ENCODE results near the gene RAB2B. TPM values are rescaled to one million over a fixed set of nuclear protein-coding genes. Genes with fewer than 3 reads are reported as not detected.

RAB2B gene
- total RNA-seq, 1 donor from 2014 or later: 22.6 TPM

DNA sequence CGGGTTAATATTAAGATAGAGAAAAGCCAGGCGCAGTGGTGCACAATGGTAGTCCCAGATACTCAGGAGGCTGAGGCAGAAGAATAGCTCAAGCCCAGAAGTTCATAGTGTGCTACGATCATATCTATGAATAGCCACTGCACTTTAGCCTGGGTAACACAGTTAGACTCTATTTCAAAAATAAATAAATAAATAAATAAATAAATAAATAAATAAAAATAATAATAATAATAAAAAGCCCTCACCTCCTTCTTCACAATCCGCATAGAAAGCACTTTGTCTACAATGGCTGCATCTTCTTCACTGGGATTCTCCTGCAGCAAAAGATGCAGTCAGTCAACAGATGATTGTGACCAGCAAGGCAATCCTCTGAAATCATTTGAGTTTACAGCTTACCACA is 61.4 kb downstream of the RAB2B start:
- no peak for DNase-seq (ENCODE audit: low spot score)
- intact Hi-C loops (cut with DNase I): no loop called here

DNA sequence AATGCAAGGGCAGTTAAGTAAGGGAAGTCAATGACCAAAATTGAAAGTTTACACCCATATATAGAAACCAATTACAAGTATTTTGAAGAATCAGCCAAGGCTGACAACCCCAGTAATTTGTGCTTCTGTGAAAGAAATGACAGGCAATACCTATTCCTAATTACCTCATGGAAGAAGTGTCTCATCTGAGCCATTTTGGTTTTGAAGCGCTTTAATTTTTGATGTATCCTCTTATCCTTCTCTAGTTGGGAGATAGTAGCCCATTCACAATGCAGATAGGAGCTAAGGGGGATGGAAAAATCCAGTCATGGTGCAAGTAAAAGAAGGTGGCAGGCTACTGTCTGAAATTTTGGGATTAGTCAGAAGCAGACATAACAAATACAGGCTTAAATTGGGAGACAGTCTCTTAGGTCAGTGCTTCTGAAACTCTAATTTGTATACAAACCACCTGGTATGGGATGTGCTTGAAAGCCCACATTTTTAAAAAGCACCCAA is 62.6 kb downstream of the RAB2B start:
- DNase-seq (ENCODE audit: low spot score): no peak
- intact Hi-C loops (cut with DNase I): no loop called here

Other genes with a start within 250 kb of the RAB2B start
- gene HNRNPC, start 207.5 kb downstream of the RAB2B start, total RNA-seq: 260 TPM
- not detected for gene RPGRIP1, start 196.9 kb downstream of the RAB2B start, total RNA-seq
- 31.7 TPM for gene SUPT16H, start 92.9 kb downstream of the RAB2B start, total RNA-seq
- gene CHD8, start 20.8 kb downstream of the RAB2B start, total RNA-seq: 38.3 TPM
- 75.2 TPM for gene TOX4, start 236 bp upstream of the RAB2B start, total RNA-seq
- 28.1 TPM for gene METTL3, start 34.4 kb upstream of the RAB2B start, total RNA-seq
- 2.6 TPM for gene SALL2, start 49.4 kb upstream of the RAB2B start, total RNA-seq
- not detected for gene OR10G3, start 103.1 kb upstream of the RAB2B start, total RNA-seq
- not detected for gene OR10G2, start 158.0 kb upstream of the RAB2B start, total RNA-seq
- gene OR4E2, start 176.9 kb upstream of the RAB2B start, total RNA-seq: not detected
- not detected for gene OR4E1, start 196.9 kb upstream of the RAB2B start, total RNA-seq